DND-41 (cell line): ENCODE measurements around the gene ATXN7L1.

Experiments
- EZH2 ChIP-seq: IDR thresholded peaks from 3 replicates; pipeline ENCODE4 v1.6.1; 2012; ENCODE audit warnings: borderline replicate concordance, low read depth, mild to moderate bottlenecking, moderate library complexity, low read length, inconsistent platforms; ENCODE audit not compliant: severe bottlenecking
- TF ChIP-seq, protein P1 (sequence below): IDR thresholded peaks from 2 replicates; pipeline ENCODE4 v1.5.1; 2012; ENCODE audit warnings: borderline replicate concordance, low read length, moderate library complexity, mild to moderate bottlenecking; ENCODE audit not compliant: poor library complexity, severe bottlenecking; ENCODE audit errors: extremely low read depth

DNA sequence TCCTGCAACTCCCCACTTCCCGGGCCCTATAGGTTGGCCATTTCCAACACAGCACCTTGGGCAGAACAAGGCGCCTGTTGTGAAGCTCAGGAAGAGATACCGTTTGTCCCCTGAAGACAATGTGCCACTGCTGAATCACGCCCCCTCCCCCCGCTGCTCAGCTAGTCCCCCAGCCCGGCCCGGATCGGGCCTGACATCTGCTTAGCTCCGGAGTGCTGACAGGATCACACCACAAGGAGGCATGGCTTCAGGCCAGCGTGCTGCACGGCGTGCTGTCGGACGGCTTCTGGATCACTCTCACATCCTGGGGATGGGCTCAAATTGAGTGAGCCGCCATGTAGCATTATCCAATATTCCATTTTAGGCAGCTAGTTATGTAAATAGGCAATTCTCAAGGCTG, 233.0 kb downstream of the ATXN7L1 start:
- TF ChIP-seq, protein P1, sequence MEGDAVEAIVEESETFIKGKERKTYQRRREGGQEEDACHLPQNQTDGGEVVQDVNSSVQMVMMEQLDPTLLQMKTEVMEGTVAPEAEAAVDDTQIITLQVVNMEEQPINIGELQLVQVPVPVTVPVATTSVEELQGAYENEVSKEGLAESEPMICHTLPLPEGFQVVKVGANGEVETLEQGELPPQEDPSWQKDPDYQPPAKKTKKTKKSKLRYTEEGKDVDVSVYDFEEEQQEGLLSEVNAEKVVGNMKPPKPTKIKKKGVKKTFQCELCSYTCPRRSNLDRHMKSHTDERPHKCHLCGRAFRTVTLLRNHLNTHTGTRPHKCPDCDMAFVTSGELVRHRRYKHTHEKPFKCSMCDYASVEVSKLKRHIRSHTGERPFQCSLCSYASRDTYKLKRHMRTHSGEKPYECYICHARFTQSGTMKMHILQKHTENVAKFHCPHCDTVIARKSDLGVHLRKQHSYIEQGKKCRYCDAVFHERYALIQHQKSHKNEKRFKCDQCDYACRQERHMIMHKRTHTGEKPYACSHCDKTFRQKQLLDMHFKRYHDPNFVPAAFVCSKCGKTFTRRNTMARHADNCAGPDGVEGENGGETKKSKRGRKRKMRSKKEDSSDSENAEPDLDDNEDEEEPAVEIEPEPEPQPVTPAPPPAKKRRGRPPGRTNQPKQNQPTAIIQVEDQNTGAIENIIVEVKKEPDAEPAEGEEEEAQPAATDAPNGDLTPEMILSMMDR, result no peak
- TF ChIP-seq EZH2, result no peak
